ENCODE measurements around the gene ORM1.

GRCh38 chr9:114324492-114324891 lies 1.6 kb downstream of the ORM1 start:
- TF ChIP-seq CTCF (conservative IDR thresholded peaks at IDR 0.05 in 1 of 2, IDR thresholded peaks at IDR 0.05 in 1 of 2; ENCODE audit: low read depth in 1 of 2, low read length in 2 of 2) (no peak), EZH2 (IDR thresholded peaks at IDR 0.05; ENCODE audit: low read length, missing control alignments) (no peak)
